Gastroesophageal sphincter (tissue), 3 donors: ENCODE results near the gene CAND1.

Experiments used
- CTCF ChIP-seq, 4 experiments: fragments of 200-600 bp in 2 of 4; fragments of 450-650 bp in 2 of 4; sonication (generic) in 1 of 4; IDR thresholded peaks; one replicate each; pipeline ENCODE4 v1.5.1; 2017 to 2019; ENCODE audit warnings: antibody characterized with exemption in 4 of 4, mild to moderate bottlenecking in 2 of 4, moderate library complexity in 2 of 4
- POLR2A ChIP-seq, 2 donors: fragments of 450-650 bp; IDR thresholded peaks; one replicate each; pipeline ENCODE4 v1.6.1; 2017; ENCODE audit warnings: antibody characterized with exemption in 2 of 2, mild to moderate bottlenecking in 2 of 2, moderate library complexity in 1 of 2

- TF ChIP-seq CTCF (IDR thresholded peaks at IDR 0.05) = no peak
- TF ChIP-seq POLR2A (IDR thresholded peaks at IDR 0.05) = no peak
These were observed 743 bp upstream of the CAND1 start for GRCh38 chr12:67268335-67268895.
